ENCODE data around the gene FNDC3B.

The FNDC3B gene

GRCh38 chr3:172210355-172210754 lies 171.0 kb downstream of the FNDC3B start:
- peaks cover 42 to 54% of the 10 kb centered on the region in 2 experiments for H3K4me1 ChIP-seq (ENCODE audit: control insufficient read depth in 1 of 2, insufficient read depth in 1 of 2, low read depth in 1 of 2, low read length in 1 of 2)
- H3K36me3 ChIP-seq, result no peaks in the 10 kb centered on the region
- no peak for TF ChIP-seq CTCF (IDR thresholded peaks at IDR 0.05)
- H3K9me3 ChIP-seq, result no peaks in the 10 kb centered on the region
- H3K4me3 ChIP-seq (ENCODE audit: low read depth in 1 of 2, low read length in 1 of 2), result no peak overlapping the region
- peak overlapping the region; percentile 35 for H3K27ac ChIP-seq
- H3K27me3 ChIP-seq, result no peaks in the 10 kb centered on the region

GRCh38 chr3:172211123-172211522 lies 171.7 kb downstream of the FNDC3B start:
- Histone ChIP-seq H3K4me3 (ENCODE audit: low read depth in 1 of 2, low read length in 1 of 2) (no peak overlapping the region), H3K36me3 (no peaks in the 10 kb centered on the region), H3K27ac (no peak overlapping the region), H3K4me1 (ENCODE audit: control insufficient read depth in 1 of 2, insufficient read depth in 1 of 2, low read depth in 1 of 2, low read length in 1 of 2) (peaks cover 42 to 59% of the 10 kb centered on the region in 2 experiments), H3K9me3 (no peaks in the 10 kb centered on the region), H3K27me3 (no peaks in the 10 kb centered on the region)
- no peak for TF ChIP-seq CTCF (IDR thresholded peaks at IDR 0.05)

- Histone ChIP-seq H3K27me3 (no peaks in the 10 kb centered on the region), H3K27ac (peak overlapping the region; percentile 51), H3K36me3 (no peaks in the 10 kb centered on the region), H3K4me3 (ENCODE audit: low read depth in 1 of 2, low read length in 1 of 2) (no peak overlapping the region), H3K4me1 (ENCODE audit: control insufficient read depth in 1 of 2, insufficient read depth in 1 of 2, low read depth in 1 of 2, low read length in 1 of 2) (peaks cover 42 to 59% of the 10 kb centered on the region in 2 experiments), H3K9me3 (no peaks in the 10 kb centered on the region)
- TF ChIP-seq CTCF (IDR thresholded peaks at IDR 0.05), result no peak
These were observed 173.8 kb downstream of the FNDC3B start for GRCh38 chr3:172213200-172213599.

GRCh38 chr3:172213904-172214303 lies 174.5 kb downstream of the FNDC3B start:
- H3K4me1 ChIP-seq (ENCODE audit: control insufficient read depth in 1 of 2, insufficient read depth in 1 of 2, low read depth in 1 of 2, low read length in 1 of 2), result peaks cover 38 to 58% of the 10 kb centered on the region in 2 experiments
- TF ChIP-seq CTCF (IDR thresholded peaks at IDR 0.05), result no peak
- H3K27me3 ChIP-seq, result no peaks in the 10 kb centered on the region
- H3K9me3 ChIP-seq, result no peaks in the 10 kb centered on the region
- H3K27ac ChIP-seq, result peak overlapping the region; percentile 59
- no peak overlapping the region for H3K4me3 ChIP-seq (ENCODE audit: low read depth in 1 of 2, low read length in 1 of 2)
- H3K36me3 ChIP-seq, result no peaks in the 10 kb centered on the region

GRCh38 chr3:172216267-172216666 lies 176.9 kb downstream of the FNDC3B start:
- Histone ChIP-seq H3K4me3 (ENCODE audit: low read depth in 1 of 2, low read length in 1 of 2) (no peak overlapping the region), H3K36me3 (no peaks in the 10 kb centered on the region), H3K27ac (no peak overlapping the region), H3K27me3 (no peaks in the 10 kb centered on the region), H3K4me1 (ENCODE audit: control insufficient read depth in 1 of 2, insufficient read depth in 1 of 2, low read depth in 1 of 2, low read length in 1 of 2) (peaks cover 39 to 57% of the 10 kb centered on the region in 2 experiments), H3K9me3 (no peaks in the 10 kb centered on the region)
- TF ChIP-seq CTCF (IDR thresholded peaks at IDR 0.05), result no peak

GRCh38 chr3:172216911-172217310 lies 177.5 kb downstream of the FNDC3B start:
- peaks cover 39 to 54% of the 10 kb centered on the region in 2 experiments for H3K4me1 ChIP-seq (ENCODE audit: control insufficient read depth in 1 of 2, insufficient read depth in 1 of 2, low read depth in 1 of 2, low read length in 1 of 2)
- no peak overlapping the region for H3K4me3 ChIP-seq (ENCODE audit: low read depth in 1 of 2, low read length in 1 of 2)
- no peak for TF ChIP-seq CTCF (IDR thresholded peaks at IDR 0.05)
- H3K27me3 ChIP-seq, result no peaks in the 10 kb centered on the region
- no peaks in the 10 kb centered on the region for H3K36me3 ChIP-seq
- no peaks in the 10 kb centered on the region for H3K9me3 ChIP-seq
- no peak overlapping the region for H3K27ac ChIP-seq
